Spleen (tissue), 11 donors: Measurements from ENCODE around the gene ACKR3. TPM values are rescaled to one million over a fixed set of nuclear protein-coding genes. Genes with fewer than 3 reads are reported as not detected.
A peak's percentile ranks its signal among the peaks of the same experiment; 100 is the strongest.

ENCODE experiments used
- DNase-seq: peaks from one replicate; pipeline ENCODE4 v3.0.0-alpha.2; 2020
- H3K27ac ChIP-seq, 8 donors: fragments of 200-600 bp; sonication (generic) in 7 of 8; 1 replicate in 4 of 8; 2 replicates in 4 of 8; pipeline versions ENCODE4 v1.5.0 to v1.8.0; 2016 to 2021; ENCODE audit warnings: inconsistent platforms in 4 of 8, mild to moderate bottlenecking in 4 of 8, moderate library complexity in 1 of 8
- H3K27me3 ChIP-seq, 7 donors: fragments of 200-600 bp; sonication (generic) in 6 of 7; replicated peaks in 1 of 7; 1 replicate in 4 of 7; 2 replicates in 3 of 7; pipeline versions ENCODE4 v1.5.0 to v1.8.0; 2016 to 2021; ENCODE audit warnings: inconsistent platforms in 3 of 7, mild to moderate bottlenecking in 1 of 7
- H3K36me3 ChIP-seq, 6 donors: fragments of 200-600 bp; sonication (generic) in 5 of 6; 1 replicate in 4 of 6; 2 replicates in 2 of 6; pipeline versions ENCODE4 v1.5.0 to v1.8.0; 2016 to 2021; ENCODE audit warnings: inconsistent platforms in 2 of 6
- H3K4me1 ChIP-seq, 6 donors: fragments of 200-600 bp; sonication (generic) in 5 of 6; 1 replicate in 3 of 6; 2 replicates in 3 of 6; pipeline versions ENCODE4 v1.5.0 to v1.8.0; 2016 to 2021; ENCODE audit warnings: inconsistent platforms in 3 of 6
- H3K4me3 ChIP-seq, 8 donors: fragments of 200-600 bp; sonication (generic) in 7 of 8; 1 replicate in 4 of 8; 2 replicates in 4 of 8; pipeline versions ENCODE4 v1.5.0 to v1.8.0; 2016 to 2021; ENCODE audit warnings: inconsistent platforms in 4 of 8, mild to moderate bottlenecking in 4 of 8, moderate library complexity in 2 of 8
- H3K9me3 ChIP-seq, 8 donors: fragments of 200-600 bp; sonication (generic) in 7 of 8; 1 replicate in 4 of 8; 2 replicates in 4 of 8; pipeline versions ENCODE4 v1.5.0 to v1.8.0; 2016 to 2021; ENCODE audit warnings: inconsistent platforms in 4 of 8
- POLR2A ChIP-seq, 3 donors: fragments of 450-650 bp; IDR thresholded peaks; one replicate each; pipeline ENCODE4 v1.5.1; 2017; ENCODE audit warnings: antibody characterized with exemption in 3 of 3, mild to moderate bottlenecking in 1 of 3
- POLR2AphosphoS5 ChIP-seq, 3 donors: sonication (generic); formaldehyde crosslinking; IDR thresholded peaks; one replicate each; pipeline ENCODE4 v1.5.1; 2017; ENCODE audit warnings: antibody characterized with exemption in 3 of 3
- WGBS, 5 donors: extraction: QIAGEN DNeasy Blood & Tissue Kit in 3 of 5; methylation state at CpG; one replicate each; pipeline versions ENCODE4 v1.1.5 to v1.1.7; 2013 to 2018; 5-methylcytosine and 5-hydroxymethylcytosine counted together
- intact Hi-C: fragments of 100-400 bp; cut with DNase I; formaldehyde crosslinking; loops from one replicate; pipeline ENCODE4 v1.15.0; 2023; ENCODE audit warnings: low total_unique reads
- polyA plus RNA-seq, 3 donors: library from polyadenylated mRNA; stranded (reverse); fragments of 200-250 nt; gene quantifications; one replicate each; pipeline ENCODE4 v1.2.1, GENCODE V29; 2013
- total RNA-seq, 7 donors: library from RNA; depleted of rRNA in 3 of 7; stranded (reverse); fragments of >200 nt in 3 of 7; fragmentation: NEBNext Ultra II Directional in 4 of 7; extraction: Animal tissue kit (Norgen Biotek cat#: 25700) in 4 of 7; gene quantifications; one replicate each; pipeline versions ENCODE4 v1.1.0 to v1.2.1, GENCODE V29; 2016 to 2021
- TF ChIP-seq, protein P1 (sequence below), 11 experiments: fragments of 200-600 bp in 7 of 11; fragments of 450-650 bp in 4 of 11; sonication (generic) in 4 of 11; IDR thresholded peaks in 8 of 11; conservative IDR thresholded peaks in 3 of 11; 1 replicate in 7 of 11; 2 replicates in 4 of 11; pipeline versions ENCODE4 v1.4.0 to v1.8.0; 2016 to 2021; ENCODE audit warnings: antibody characterized with exemption in 11 of 11, inconsistent platforms in 4 of 11, mild to moderate bottlenecking in 1 of 11
- donor health status: healthy with polysubstance abuse.
- donor health status: DM: no; HTN: no; CAD: no; lungs with moderate emphysema.
- donor health status: DM: no; HTN: no; CAD: no.
- donor health status: Bipolar disorder and iron deficiency.
- donor health status: healthy.
- donor health status: DM: no; HTN: no; CAD: no.
- donor health status: DM: yes; HTN: yes; CAD: no.

Gene ACKR3
- total and polyA plus RNA-seq, 10 donors, result 11.5 to 164 (median 67.0) TPM

DNA sequence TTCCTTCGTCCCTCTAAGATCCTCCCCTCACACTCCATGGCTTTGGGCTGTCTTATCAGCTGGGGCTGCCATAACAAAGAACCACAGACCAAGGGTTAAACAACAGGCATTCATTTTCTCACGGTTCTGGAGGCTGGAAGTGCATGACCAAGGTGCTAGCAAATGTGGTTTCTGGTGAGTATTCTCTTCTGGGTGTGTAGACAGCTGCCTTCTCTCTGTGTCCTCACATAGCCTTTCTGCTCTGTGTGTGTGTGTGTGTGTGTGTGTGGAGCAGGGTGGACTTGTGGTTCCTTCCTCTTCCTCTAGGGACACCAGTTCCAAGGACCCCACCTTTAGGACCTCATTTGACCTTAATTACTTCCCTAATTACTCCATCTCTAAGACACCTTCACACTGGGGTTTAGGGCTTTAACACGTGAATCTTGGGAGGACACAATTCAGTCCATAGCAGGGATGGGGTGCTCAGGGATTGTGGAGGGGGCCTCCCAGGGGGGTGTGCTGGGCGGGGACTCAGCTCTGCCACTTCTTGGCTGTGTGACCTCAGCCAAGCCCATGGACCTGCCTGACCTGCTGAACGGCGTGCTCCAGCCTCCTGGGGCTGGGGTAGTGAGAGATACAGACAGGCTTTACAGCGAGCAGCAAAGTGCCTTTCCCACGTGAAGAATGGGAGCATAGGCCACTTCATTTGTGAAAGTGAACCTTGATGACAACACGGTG lies 38.0 kb downstream of the ACKR3 start:
- no peak for TF ChIP-seq POLR2AphosphoS5 (IDR thresholded peaks at IDR 0.05)
- TF ChIP-seq POLR2A (IDR thresholded peaks at IDR 0.05), result no peak
- TF ChIP-seq, protein P1, sequence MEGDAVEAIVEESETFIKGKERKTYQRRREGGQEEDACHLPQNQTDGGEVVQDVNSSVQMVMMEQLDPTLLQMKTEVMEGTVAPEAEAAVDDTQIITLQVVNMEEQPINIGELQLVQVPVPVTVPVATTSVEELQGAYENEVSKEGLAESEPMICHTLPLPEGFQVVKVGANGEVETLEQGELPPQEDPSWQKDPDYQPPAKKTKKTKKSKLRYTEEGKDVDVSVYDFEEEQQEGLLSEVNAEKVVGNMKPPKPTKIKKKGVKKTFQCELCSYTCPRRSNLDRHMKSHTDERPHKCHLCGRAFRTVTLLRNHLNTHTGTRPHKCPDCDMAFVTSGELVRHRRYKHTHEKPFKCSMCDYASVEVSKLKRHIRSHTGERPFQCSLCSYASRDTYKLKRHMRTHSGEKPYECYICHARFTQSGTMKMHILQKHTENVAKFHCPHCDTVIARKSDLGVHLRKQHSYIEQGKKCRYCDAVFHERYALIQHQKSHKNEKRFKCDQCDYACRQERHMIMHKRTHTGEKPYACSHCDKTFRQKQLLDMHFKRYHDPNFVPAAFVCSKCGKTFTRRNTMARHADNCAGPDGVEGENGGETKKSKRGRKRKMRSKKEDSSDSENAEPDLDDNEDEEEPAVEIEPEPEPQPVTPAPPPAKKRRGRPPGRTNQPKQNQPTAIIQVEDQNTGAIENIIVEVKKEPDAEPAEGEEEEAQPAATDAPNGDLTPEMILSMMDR (IDR thresholded peaks at IDR 0.05 in 8 of 11, conservative IDR thresholded peaks at IDR 0.05 in 3 of 11), result no peak
- DNase-seq, result peak; percentile 44
- peaks cover 0 to 6% (median 0%) of the 10 kb centered on the region in 6 donors for H3K4me1 ChIP-seq
- peaks cover 0 to 38% (median 4%) of the 10 kb centered on the region in 7 donors for H3K27me3 ChIP-seq
- no peak overlapping the region for H3K4me3 ChIP-seq
- H3K27ac ChIP-seq, result no peak overlapping the region
- 60 to 72% (median 68%) methylated on average over 9 of the region's 9 CpGs for WGBS, 5 donors
- no peaks in the 10 kb centered on the region for H3K36me3 ChIP-seq
- intact Hi-C loops, result no loop called here
- no peaks in the 10 kb centered on the region for H3K9me3 ChIP-seq

DNA sequence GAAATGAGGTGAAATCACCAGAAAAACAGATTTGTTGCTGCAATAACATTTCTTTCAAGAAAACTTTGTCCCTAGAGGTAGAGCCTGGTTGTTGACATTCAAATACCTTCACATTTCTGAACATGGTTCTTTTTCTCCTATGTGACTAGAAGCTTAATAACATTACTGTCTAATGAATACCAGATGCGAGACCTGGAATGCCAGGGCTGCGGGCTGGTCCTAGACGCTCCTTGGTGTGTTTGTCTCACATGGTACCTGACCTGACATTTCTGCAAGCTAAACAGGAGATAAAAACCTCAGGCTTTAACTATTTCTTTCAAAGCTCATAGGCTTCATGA lies 38.5 kb downstream of the ACKR3 start:
- no peak overlapping the region for H3K4me3 ChIP-seq
- H3K27me3 ChIP-seq, result peaks cover 0 to 41% (median 4%) of the 10 kb centered on the region in 7 donors
- DNase-seq, result no peak
- peaks cover 0 to 6% (median 0%) of the 10 kb centered on the region in 6 donors for H3K4me1 ChIP-seq
- WGBS, 5 donors, result 89 to 98% (median 94%) methylated on average over 3 of the region's 3 CpGs
- H3K36me3 ChIP-seq, result no peaks in the 10 kb centered on the region
- intact Hi-C loops, result no loop called here
- H3K27ac ChIP-seq, result no peak overlapping the region
- no peaks in the 10 kb centered on the region for H3K9me3 ChIP-seq
- TF ChIP-seq POLR2A (IDR thresholded peaks at IDR 0.05), result no peak
- TF ChIP-seq, protein P1 (IDR thresholded peaks at IDR 0.05 in 8 of 11, conservative IDR thresholded peaks at IDR 0.05 in 3 of 11), result no peak
- no peak for TF ChIP-seq POLR2AphosphoS5 (IDR thresholded peaks at IDR 0.05)

DNA sequence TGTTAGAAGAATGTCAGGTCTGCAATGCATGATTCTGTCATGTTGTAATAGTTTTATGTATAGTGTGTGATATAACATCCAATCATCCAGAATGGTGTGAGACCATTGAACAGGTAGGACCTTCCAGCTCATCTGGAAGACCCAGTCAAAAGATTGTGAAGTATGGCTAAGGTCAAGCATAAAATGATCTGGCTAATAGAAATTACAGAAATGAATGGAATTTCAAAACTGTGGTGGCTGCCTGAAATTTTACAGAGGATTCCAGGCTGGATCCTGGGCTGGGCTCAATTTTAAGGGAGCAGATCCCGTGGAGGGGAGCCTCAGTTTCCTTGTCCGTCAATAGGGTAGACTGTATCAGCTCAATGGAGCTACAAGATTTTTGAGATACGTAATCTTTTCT lies 39.1 kb downstream of the ACKR3 start:
- Histone ChIP-seq H3K27me3 (peaks cover 0 to 41% (median 1%) of the 10 kb centered on the region in 7 donors), H3K4me3 (no peak overlapping the region), H3K36me3 (no peaks in the 10 kb centered on the region), H3K27ac (no peak overlapping the region), H3K9me3 (no peaks in the 10 kb centered on the region), H3K4me1 (peaks cover 0 to 6% (median 0%) of the 10 kb centered on the region in 6 donors)
- 84 to 95% (median 90%) methylated on average over 3 of the region's 3 CpGs for WGBS, 5 donors
- TF ChIP-seq, protein P1 (IDR thresholded peaks at IDR 0.05 in 8 of 11, conservative IDR thresholded peaks at IDR 0.05 in 3 of 11), result no peak
- TF ChIP-seq POLR2AphosphoS5 (IDR thresholded peaks at IDR 0.05) (no peak), POLR2A (IDR thresholded peaks at IDR 0.05) (no peak)
- intact Hi-C loops, result no loop called here
- no peak for DNase-seq

DNA sequence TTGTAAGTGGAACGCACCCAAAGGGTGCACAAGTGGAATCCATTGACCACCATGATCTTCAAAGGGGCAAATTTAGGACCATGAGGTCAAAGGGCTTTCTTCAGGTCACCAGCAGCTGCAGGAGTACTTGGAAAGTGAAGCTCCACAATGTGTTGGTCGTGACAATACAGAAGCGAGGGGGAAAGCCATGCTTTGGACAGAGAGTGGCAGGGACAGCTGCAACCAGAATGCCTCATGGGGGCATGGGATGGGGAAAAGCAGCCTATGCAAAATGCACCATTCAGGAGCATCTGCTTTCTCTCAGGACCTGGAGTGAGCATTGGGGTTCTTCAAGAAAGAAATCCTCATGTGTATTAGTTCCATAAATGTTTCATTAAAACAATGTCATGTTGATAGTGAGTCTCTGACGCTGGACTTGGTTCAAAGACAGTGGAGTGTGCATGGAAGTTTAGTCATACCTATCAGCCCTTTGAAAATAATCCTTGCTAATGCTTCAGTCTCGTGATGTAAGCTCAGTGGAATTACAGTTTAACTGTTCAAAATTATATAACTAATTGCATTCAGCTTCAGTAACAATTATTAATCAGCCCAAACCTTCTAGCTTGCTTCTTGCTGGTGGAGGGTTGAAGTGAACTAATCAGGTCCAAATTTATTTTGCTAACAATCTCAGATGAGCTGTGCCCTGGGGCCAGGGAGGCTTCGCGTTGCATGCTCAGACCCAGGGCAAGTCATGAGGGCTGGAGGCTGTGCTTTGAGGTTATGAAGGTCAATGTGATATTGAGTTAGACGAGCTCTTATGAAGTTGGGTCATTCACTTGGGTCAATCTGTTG lies 41.6 kb downstream of the ACKR3 start:
- intact Hi-C loops, result no loop called here
- DNase-seq, result no peak
- H3K27me3 ChIP-seq, result peaks cover 0 to 39% (median 0%) of the 10 kb centered on the region in 7 donors
- no peak overlapping the region for H3K27ac ChIP-seq
- no peaks in the 10 kb centered on the region for H3K4me1 ChIP-seq
- no peaks in the 10 kb centered on the region for H3K36me3 ChIP-seq
- H3K4me3 ChIP-seq, result no peak overlapping the region
- no peak for TF ChIP-seq POLR2A (IDR thresholded peaks at IDR 0.05)
- TF ChIP-seq, protein P1 (IDR thresholded peaks at IDR 0.05 in 8 of 11, conservative IDR thresholded peaks at IDR 0.05 in 3 of 11), result no peak
- no peak for TF ChIP-seq POLR2AphosphoS5 (IDR thresholded peaks at IDR 0.05)
- H3K9me3 ChIP-seq, result no peaks in the 10 kb centered on the region
- WGBS, 5 donors, result 78 to 86% (median 83%) methylated on average over 8 of the region's 8 CpGs
